ENCODE data around the gene TP53I13. TPM values are rescaled to one million over a fixed set of nuclear protein-coding genes. Genes with fewer than 3 reads are reported as not detected.

Gene TP53I13
- total RNA-seq, 1 donor from 2014 or later = 49.8 TPM

- TF ChIP-seq CTCF (IDR thresholded peaks at IDR 0.05) = no peak
- no peak overlapping the region for H3K4me3 Mint-ChIP-seq (ENCODE audit: unreplicated experiment)
Observed at GRCh38 chr17:29596811-29597210, 28.3 kb downstream of the TP53I13 start.

GRCh38 chr17:29597361-29598172 lies 29.1 kb downstream of the TP53I13 start:
- H3K27me3 Mint-ChIP-seq (ENCODE audit: low read depth) = no peaks in the 10 kb centered on the region
- H3K36me3 Mint-ChIP-seq (ENCODE audit: low read depth) = no peaks in the 10 kb centered on the region
- no peak for TF ChIP-seq CTCF (IDR thresholded peaks at IDR 0.05)
- no peak overlapping the region for H3K4me3 Mint-ChIP-seq (ENCODE audit: unreplicated experiment)
- no peak overlapping the region for H3K27ac Mint-ChIP-seq (ENCODE audit: unreplicated experiment)
- DNase-seq (ENCODE audit: low spot score) = peak; percentile 76
- peaks cover 31% of the 10 kb centered on the region for H3K4me1 Mint-ChIP-seq (ENCODE audit: low read depth)
- no peaks in the 10 kb centered on the region for H3K9me3 Mint-ChIP-seq (ENCODE audit: low read depth)

More at GRCh38 chr17:29596811-29597210, 28.3 kb downstream of the TP53I13 start:
- Mint-ChIP-seq H3K27me3 (ENCODE audit: low read depth) (no peaks in the 10 kb centered on the region), H3K4me1 (ENCODE audit: low read depth) (peaks cover 38% of the 10 kb centered on the region), H3K36me3 (ENCODE audit: low read depth) (no peaks in the 10 kb centered on the region), H3K9me3 (ENCODE audit: low read depth) (no peaks in the 10 kb centered on the region), H3K27ac (ENCODE audit: unreplicated experiment) (no peak overlapping the region)
- peak; percentile 75 for DNase-seq (ENCODE audit: low spot score)

- Mint-ChIP-seq H3K4me3 (ENCODE audit: unreplicated experiment) (no peak overlapping the region), H3K27me3 (ENCODE audit: low read depth) (no peaks in the 10 kb centered on the region), H3K9me3 (ENCODE audit: low read depth) (no peaks in the 10 kb centered on the region), H3K4me1 (ENCODE audit: low read depth) (peaks cover 6% of the 10 kb centered on the region), H3K27ac (ENCODE audit: unreplicated experiment) (peak overlapping the region; percentile 5), H3K36me3 (ENCODE audit: low read depth) (no peaks in the 10 kb centered on the region)
- no peak for DNase-seq (ENCODE audit: low spot score)
- TF ChIP-seq CTCF (IDR thresholded peaks at IDR 0.05) = no peak
Observed at GRCh38 chr17:29603109-29603674, 34.7 kb downstream of the TP53I13 start.

- DNase-seq (ENCODE audit: low spot score) = peak; percentile 90
- H3K9me3 Mint-ChIP-seq (ENCODE audit: low read depth) = no peaks in the 10 kb centered on the region
- peaks cover 6% of the 10 kb centered on the region for H3K4me1 Mint-ChIP-seq (ENCODE audit: low read depth)
Observed at GRCh38 chr17:29607557-29608195, 39.2 kb downstream of the TP53I13 start.

More at GRCh38 chr17:29607557-29608195, 39.2 kb downstream of the TP53I13 start:
- TF ChIP-seq CTCF (IDR thresholded peaks at IDR 0.05) = no peak
- no peaks in the 10 kb centered on the region for H3K36me3 Mint-ChIP-seq (ENCODE audit: low read depth)
- no peaks in the 10 kb centered on the region for H3K27me3 Mint-ChIP-seq (ENCODE audit: low read depth)
- H3K4me3 Mint-ChIP-seq (ENCODE audit: unreplicated experiment) = no peak overlapping the region
- H3K27ac Mint-ChIP-seq (ENCODE audit: unreplicated experiment) = no peak overlapping the region

Measured in chondrocyte (in vitro differentiated cells).